ENCODE results near the gene MKNK2.
"Not testable (repeated sequence)": the region's sequence is repeated elsewhere in the genome, so short reads cannot be mapped to it uniquely, and the experiment has no call there.

The MKNK2 gene

GRCh38 chr19:2050991-2051772, at the start of gene MKNK2:
Gene MKNK2, minus strand, starts transcription at chr19:2051244. Its CDS starts 393 bp downstream, at chr19:2050851.
- in situ Hi-C loops (cut with MboI; ENCODE audit: low sequenced_read_pairs): no loop called here

- in situ Hi-C loops (cut with MboI; ENCODE audit: low sequenced_read_pairs): no loop called here
These were observed 49.6 kb upstream of the MKNK2 start for GRCh38 chr19:2100719-2101061.

DNA sequence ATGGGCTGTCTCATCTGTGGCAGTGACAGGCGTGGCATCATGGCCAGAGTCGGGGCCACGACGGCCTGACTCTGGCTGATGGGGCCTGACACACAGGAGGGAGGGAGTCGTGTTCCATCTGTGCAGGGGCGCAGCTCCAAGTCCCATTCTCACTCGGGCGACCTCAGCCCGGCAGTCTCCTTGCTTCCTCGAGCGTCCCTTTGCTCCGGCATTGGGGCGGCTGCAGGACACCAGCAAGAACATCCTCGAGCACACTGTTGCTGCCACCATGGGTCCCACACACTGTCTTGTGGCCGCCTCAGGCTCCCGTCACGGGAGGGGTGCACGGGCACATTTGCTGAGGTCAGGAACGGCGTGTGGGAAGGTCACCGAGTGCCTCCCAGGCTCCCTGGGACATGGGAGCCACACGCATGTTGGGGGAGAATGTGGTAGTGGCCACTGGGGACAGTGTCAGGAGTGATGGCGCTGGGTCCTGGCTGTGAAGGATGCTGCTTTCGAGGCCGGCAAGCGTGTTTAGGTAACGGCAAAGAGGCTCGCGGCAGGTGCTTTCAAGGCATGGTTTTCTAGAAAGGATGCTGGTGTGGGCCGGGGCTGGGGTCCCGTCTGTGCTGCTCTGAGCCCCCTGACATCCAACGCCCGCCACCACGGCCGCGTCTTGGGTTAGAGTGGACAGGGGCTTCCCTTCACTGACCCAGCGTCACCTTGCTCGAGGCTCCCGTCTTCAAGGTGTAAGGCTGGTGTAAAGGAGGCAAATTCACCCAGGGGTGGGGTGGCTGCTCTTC, 49.1 kb upstream of the MKNK2 start:
- in situ Hi-C loops (cut with MboI; ENCODE audit: low sequenced_read_pairs): no loop called here

- in situ Hi-C loops (cut with MboI; ENCODE audit: low sequenced_read_pairs): no loop called here
These were observed 48.0 kb upstream of the MKNK2 start for GRCh38 chr19:2099054-2099501.

DNA sequence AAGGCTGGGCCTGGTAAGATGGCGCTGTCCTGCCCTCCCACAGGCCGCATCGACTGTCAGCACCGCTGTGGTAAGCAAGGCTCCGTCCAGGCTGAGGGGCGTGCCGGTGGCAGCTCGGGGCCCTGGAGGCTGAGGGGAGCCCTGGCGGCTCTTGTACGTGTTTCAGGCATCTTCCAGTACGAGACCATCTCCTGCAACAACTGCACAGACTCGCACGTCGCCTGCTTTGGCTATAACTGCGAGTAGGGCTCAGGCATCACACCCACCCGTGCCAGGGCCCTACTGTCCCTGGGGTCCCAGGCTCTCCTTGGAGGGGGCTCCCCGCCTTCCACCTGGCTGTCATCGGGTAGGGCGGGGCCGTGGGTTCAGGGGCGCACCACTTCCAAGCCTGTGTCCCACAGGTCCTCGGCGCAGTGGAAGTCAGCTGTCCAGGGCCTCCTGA, 46.9 kb upstream of the MKNK2 start:
- in situ Hi-C loops (cut with MboI; ENCODE audit: low sequenced_read_pairs): no loop called here

GRCh38 chr19:2097203-2097885, 46.3 kb upstream of the MKNK2 start:
- in situ Hi-C loops (cut with MboI; ENCODE audit: low sequenced_read_pairs): no loop called here

DNA sequence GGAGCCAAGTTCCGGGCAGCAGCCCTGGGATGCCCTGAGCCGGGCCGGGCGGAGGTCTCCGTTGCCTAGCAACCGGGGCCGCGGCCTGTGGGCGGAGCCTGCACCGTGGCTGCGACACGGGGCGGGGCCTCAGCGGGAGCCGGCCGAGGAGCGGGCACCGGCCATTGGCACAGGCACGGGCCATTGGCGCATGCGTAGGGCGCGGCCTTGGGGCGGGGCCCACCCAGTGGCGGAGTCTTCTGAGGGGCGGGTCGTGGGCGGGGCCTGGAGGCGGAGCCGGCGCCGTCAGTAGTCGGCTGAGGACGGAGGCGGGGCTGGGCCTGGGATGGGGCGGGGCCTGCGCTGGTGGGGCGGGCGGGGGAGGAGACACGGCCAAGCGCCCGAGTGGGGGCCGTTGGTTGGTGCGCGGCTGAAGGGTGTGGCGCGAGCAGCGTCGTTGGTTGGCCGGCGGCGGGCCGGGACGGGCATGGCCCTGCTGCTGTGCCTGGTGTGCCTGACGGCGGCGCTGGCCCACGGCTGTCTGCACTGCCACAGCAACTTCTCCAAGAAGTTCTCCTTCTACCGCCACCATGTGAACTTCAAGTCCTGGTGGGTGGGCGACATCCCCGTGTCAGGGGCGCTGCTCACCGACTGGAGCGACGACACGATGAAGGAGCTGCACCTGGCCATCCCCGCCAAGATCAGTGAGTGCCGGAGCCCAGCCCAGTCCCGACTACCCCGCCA, 45.6 kb upstream of the MKNK2 start, which contains the start of gene IZUMO4:
Gene IZUMO4 (plus strand): TSS at position 436 of the 723 bp plus-strand sequence. CDS start 31 bp downstream, at position 467.
- in situ Hi-C loops (cut with MboI; ENCODE audit: low sequenced_read_pairs): no loop called here

DNA sequence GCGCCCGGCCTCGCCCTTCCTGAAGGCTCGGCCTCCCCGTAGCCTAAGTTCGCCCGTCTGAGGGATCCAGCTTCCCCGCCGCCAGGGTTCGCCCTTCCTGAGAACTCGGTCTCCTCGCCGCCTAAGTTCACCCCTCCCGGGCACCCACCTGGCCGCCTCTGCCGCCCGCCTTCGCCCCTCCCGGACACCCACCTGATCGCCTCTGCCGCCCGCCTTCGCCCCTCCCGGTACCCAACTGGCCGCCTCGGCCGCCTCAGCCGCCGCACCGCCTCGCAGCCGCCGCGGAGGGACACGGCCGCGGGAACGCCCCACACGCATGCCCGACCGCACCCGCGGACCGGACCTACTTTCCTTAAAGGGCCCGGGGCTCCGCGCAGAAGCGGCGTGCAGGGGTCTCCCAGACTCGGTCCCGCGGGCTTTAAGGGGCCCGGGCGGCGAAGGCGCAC, 45.0 kb upstream of the MKNK2 start, which contains the start of gene MOB3A:
Gene MOB3A (minus strand): TSS at position 293 of the 446 bp plus-strand sequence. CDS start 17,766 bp downstream, outside the sequence.
- in situ Hi-C loops (cut with MboI; ENCODE audit: low sequenced_read_pairs): no loop called here

DNA sequence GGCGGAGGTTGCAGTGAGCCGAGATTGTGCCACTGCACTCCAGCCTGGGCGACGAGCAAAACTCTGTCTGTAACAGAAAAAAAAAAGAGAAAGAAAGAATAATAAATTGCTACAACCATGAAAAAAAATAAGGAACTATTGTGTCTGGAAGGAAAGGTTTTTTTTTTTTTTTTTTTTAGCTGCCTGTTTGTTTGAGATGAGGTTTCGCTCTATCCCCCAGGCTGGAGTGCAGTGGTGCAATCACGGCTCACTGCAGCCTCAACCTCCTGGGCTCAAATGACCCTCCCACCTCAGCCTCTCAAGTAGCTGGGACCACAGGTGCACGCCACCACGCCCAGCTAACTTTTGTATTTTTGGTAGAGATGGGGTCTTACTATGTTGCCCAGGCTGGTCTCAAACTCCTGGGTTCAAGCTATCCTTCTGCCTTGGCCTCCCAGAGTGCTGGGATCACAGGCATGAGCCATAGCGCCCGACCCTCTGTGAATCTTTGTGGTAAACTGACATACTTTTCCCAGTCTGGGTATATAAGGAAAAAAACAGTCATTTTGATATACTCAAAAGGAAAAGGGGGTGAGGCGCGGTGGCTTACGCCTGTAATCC, 41.0 kb upstream of the MKNK2 start:
- in situ Hi-C loops (cut with MboI; ENCODE audit: low sequenced_read_pairs): not testable (repeated sequence)

DNA sequence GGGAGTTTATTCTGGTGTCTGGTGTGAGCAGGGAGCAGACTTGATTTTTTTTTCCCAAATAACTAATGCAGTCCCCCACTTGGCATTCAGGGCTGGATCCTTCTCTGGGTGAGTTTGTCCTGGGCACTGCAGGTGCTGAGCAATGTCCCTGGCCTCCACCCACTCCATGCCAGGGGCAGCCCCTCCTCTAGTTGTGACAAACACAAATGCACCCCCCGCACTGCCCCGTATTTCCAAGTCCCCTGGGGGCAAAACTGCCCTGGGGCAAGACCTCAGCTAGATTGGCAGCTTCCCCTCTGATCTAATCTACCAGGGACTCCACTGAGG, 38.6 kb upstream of the MKNK2 start:
- in situ Hi-C loops (cut with MboI; ENCODE audit: low sequenced_read_pairs): no loop called here

- in situ Hi-C loops (cut with MboI; ENCODE audit: low sequenced_read_pairs): no loop called here
These were observed 38.1 kb upstream of the MKNK2 start for GRCh38 chr19:2089001-2089711.

GRCh38 chr19:2087621-2088100, 36.6 kb upstream of the MKNK2 start:
- in situ Hi-C loops (cut with MboI; ENCODE audit: low sequenced_read_pairs): no loop called here

GRCh38 chr19:2086695-2087620, 35.9 kb upstream of the MKNK2 start:
- in situ Hi-C loops (cut with MboI; ENCODE audit: low sequenced_read_pairs): not testable (repeated sequence)

GRCh38 chr19:2084993-2085720, 34.1 kb upstream of the MKNK2 start:
- in situ Hi-C loops (cut with MboI; ENCODE audit: low sequenced_read_pairs): no loop called here

DNA sequence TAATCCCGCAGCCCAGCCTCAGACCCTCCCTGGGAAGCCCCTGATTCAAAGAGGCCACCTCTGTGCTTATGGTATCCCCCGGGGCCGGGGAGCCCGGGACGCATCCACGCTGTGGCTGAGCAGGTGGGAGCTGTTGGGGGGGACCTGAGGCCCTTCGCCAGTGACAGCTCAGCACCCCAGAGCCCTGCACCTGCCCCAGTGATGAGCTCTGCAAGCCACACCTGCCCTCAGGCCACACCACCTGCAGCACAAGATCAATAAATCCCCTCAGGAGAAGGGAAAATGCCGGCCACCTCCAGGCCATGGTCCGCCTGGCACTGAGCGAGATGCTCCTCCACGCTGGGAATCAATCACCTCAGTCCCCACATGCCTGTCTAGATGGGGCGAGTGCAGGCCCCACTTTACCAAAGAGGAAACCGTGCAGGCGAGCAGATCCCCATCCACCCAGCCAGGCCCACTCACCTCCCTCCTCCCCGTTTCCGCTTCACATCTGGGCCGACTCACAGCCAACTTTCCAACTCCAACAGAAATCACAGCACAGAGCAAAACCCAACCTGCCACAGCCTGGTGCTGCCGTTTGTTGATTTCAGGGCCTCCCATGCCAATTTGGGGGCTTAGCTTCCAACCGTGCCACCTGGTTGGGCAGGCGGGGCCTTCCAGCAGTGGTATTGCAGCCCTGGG, 32.3 kb upstream of the MKNK2 start:
- in situ Hi-C loops (cut with MboI; ENCODE audit: low sequenced_read_pairs): no loop called here

DNA sequence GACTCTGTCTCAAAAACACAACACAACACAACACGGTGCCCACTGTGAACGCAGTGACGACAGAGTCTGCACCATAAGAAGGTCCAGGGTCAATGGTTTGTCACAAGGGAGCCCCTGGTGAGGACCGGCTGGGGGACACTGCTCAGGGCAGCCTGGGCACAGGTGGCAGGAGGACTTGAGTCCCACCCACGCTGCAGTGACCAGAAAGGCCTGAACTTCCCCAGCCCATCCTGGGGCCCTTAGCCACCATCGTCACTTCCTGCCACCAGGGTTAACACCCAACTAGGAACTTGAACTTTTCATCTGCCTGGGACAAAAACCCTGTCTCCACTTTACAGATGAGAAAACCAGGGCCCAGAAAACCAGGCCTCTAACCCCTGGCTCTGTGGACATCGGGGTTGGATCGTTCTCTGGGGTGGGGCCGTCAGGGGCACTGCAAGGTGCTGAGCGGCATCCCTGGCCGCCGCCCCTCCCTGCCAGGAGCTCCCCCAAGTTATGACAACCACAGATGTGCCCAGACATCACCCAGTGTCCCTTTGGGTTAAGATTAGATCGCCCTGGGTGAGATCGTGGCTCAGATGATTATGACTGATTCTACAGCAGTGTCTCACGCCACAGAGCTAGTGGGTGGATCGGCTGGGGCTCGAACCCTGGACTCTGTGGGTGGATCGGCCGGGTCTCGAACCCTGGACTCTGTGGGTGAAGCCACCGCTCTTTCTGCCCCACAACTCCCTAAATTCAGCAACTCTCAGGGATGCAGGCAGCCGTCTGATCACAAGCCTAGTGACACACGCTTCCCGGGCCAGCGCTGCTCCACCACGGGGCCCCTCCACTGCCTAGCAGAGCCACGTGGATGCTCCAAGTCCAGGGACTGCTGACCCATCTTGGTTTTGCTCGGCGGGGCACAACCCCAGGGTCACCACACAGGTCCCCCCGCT, 31.1 kb upstream of the MKNK2 start:
- in situ Hi-C loops (cut with MboI; ENCODE audit: low sequenced_read_pairs): no loop called here

Measured in hTERT RPE-1 (cell line).